Prostate gland (tissue), 2 donors: ENCODE data around the gene JMJD8. TPM values are rescaled to one million over a fixed set of nuclear protein-coding genes. Genes with fewer than 3 reads are reported as not detected.

Source experiments
- DNase-seq: peaks from one replicate; pipeline ENCODE4 v3.0.0-alpha.2; 2019; ENCODE audit warnings: low spot score
- H3K27ac ChIP-seq, 2 donors: fragments of 200-600 bp; sonication (generic); 2 replicates each; pipeline ENCODE4 v1.5.1; 2017 to 2019
- H3K27me3 ChIP-seq: fragments of 200-600 bp; sonication (generic); replicated peaks from 2 replicates; pipeline ENCODE4 v1.5.1; 2019; ENCODE audit not compliant: insufficient read depth
- H3K36me3 ChIP-seq, 2 donors: fragments of 200-600 bp; sonication (generic); 1 replicate in 1 of 2; 2 replicates in 1 of 2; pipeline versions ENCODE4 v1.5.1 to v1.8.1; 2017 to 2019
- H3K4me1 ChIP-seq: fragments of 200-600 bp; sonication (generic); replicated peaks from 2 replicates; pipeline ENCODE4 v1.5.1; 2019
- H3K4me3 ChIP-seq, 2 donors: fragments of 200-600 bp; sonication (generic); 2 replicates each; pipeline ENCODE4 v1.5.1; 2017 to 2019
- H3K9me3 ChIP-seq: fragments of 200-600 bp; sonication (generic); 2 replicates; pipeline ENCODE4 v1.5.1; 2017
- POLR2A ChIP-seq: fragments of 450-650 bp; IDR thresholded peaks from one replicate; pipeline ENCODE4 v1.6.1; 2016; ENCODE audit warnings: antibody characterized with exemption, mild to moderate bottlenecking
- POLR2AphosphoS5 ChIP-seq: sonication (generic); formaldehyde crosslinking; IDR thresholded peaks from one replicate; pipeline ENCODE4 v1.6.1; 2017; ENCODE audit warnings: antibody characterized with exemption
- WGBS: methylation state at CpG from one replicate; pipeline ENCODE4 v1.1.5; 2018; 5-methylcytosine and 5-hydroxymethylcytosine counted together
- intact Hi-C: fragments of 100-400 bp; cut with DNase I; formaldehyde crosslinking; loops from one replicate; pipeline ENCODE4 v1.14.2; 2022
- total RNA-seq, 2 donors: library from RNA; depleted of rRNA; stranded (reverse); fragments of >200 nt; gene quantifications; one replicate each; pipeline ENCODE4 v1.1.0, GENCODE V29; 2016
- TF ChIP-seq, protein P1 (sequence below), 4 experiments: fragments of 200-600 bp in 2 of 4; fragments of 450-650 bp in 2 of 4; sonication (generic) in 2 of 4; IDR thresholded peaks; 1 replicate in 3 of 4; 2 replicates in 1 of 4; pipeline ENCODE4 v1.5.1; 2016 to 2019; ENCODE audit warnings: antibody characterized with exemption in 4 of 4, mild to moderate bottlenecking in 2 of 4, moderate library complexity in 2 of 4

Gene JMJD8
- total RNA-seq, 2 donors from 2014 or later: 121 to 132 TPM

DNA sequence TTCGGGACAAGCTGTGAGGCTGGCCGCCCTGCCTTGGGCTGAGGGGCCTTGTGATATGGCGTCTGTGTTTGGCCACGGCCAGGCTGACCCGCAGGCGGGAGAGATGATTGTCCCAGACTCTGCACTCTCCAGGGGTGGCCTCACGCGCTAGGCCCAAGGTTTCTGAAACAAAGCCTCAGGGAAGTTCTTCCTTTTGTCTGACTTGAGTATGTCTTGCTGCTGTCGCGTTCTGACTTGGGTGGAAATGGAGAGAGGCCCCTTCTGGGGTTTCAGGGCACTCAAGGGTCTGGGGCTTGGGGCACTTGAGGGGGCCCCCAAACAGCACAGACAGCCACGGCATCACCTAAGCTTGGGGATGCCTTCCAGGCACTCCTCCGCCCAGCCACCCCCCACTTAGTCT lies 26.9 kb upstream of the JMJD8 start:
- no peaks in the 10 kb centered on the region for H3K36me3 ChIP-seq
- H3K27ac ChIP-seq: no peak overlapping the region
- DNase-seq: no peak
- H3K27me3 ChIP-seq: peaks cover 14% of the 10 kb centered on the region
- no peak overlapping the region for H3K4me3 ChIP-seq
- 61% methylated on average over 12 of the region's 12 CpGs for WGBS
- H3K9me3 ChIP-seq: no peaks in the 10 kb centered on the region
- TF ChIP-seq, protein P1, sequence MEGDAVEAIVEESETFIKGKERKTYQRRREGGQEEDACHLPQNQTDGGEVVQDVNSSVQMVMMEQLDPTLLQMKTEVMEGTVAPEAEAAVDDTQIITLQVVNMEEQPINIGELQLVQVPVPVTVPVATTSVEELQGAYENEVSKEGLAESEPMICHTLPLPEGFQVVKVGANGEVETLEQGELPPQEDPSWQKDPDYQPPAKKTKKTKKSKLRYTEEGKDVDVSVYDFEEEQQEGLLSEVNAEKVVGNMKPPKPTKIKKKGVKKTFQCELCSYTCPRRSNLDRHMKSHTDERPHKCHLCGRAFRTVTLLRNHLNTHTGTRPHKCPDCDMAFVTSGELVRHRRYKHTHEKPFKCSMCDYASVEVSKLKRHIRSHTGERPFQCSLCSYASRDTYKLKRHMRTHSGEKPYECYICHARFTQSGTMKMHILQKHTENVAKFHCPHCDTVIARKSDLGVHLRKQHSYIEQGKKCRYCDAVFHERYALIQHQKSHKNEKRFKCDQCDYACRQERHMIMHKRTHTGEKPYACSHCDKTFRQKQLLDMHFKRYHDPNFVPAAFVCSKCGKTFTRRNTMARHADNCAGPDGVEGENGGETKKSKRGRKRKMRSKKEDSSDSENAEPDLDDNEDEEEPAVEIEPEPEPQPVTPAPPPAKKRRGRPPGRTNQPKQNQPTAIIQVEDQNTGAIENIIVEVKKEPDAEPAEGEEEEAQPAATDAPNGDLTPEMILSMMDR (IDR thresholded peaks at IDR 0.05): no peak
- TF ChIP-seq POLR2A (no peak), POLR2AphosphoS5 (no peak)
- intact Hi-C loops: loop anchor here (5.0 kb wide), 2 partner anchors 76 to 341 kb away; partner anchors contain the start of genes CHTF18 and RPUSD1
- peaks cover 10% of the 10 kb centered on the region for H3K4me1 ChIP-seq

- H3K27me3 ChIP-seq: peaks cover 14% of the 10 kb centered on the region
- WGBS: 68% methylated on average over 19 of the region's 21 CpGs
- H3K4me1 ChIP-seq: peaks cover 5% of the 10 kb centered on the region
- TF ChIP-seq POLR2AphosphoS5: no peak
- TF ChIP-seq, protein P1 (IDR thresholded peaks at IDR 0.05): no peak
- no peak for TF ChIP-seq POLR2A
- no peak overlapping the region for H3K27ac ChIP-seq
- H3K4me3 ChIP-seq: no peak overlapping the region
- no peaks in the 10 kb centered on the region for H3K9me3 ChIP-seq
- no peaks in the 10 kb centered on the region for H3K36me3 ChIP-seq
- no peak for DNase-seq
- intact Hi-C loops: loop anchor here (5.0 kb wide), 2 partner anchors 77 to 342 kb away; partner anchors contain the start of genes CHTF18 and RPUSD1
These were observed 26.5 kb upstream of the JMJD8 start for GRCh38 chr16:710500-711075.

DNA sequence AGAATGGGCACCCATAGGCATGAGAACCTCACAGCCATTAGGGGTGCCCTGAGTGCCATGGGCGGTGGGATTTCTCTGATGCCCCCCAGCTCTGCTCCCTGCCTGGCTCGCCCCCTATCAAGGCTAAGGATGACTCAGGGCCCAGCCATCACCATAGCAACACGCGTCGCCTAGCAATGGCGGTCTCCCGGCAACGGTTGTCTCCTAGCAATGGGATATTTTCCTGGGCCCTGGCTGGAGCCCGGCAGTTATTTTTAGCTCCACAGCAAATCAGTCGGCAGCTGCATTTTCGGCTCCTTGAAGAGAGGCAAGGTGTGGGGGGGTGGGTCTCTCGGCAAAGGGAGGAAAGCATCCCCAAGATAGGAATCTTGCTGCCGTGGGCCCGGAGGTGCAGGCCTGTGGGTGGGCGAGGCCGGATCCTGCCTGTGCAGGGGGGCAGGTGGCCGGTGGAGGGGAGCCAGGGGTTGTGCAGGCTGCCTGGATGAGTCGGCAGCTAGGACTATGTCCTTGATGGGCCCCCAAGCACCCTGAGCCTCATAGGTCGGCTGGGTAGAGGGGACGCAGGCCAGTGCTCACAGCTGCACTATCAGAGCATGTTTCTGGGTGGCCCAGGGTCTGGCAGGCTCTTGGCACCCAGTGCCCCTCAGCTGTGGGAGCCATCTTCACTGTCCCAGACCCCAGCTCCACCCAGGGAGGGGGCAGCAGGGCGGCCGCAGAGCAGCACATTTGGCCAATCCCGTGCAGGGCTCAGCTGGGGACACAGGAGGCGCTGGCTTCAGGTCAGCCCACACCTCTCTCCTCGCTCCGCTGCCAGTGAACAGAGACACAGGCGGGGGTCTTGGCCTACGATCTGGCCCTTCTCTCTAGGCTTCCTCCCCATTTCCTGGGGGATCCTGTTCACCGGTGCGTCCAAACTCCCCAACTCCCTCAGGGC lies 25.7 kb upstream of the JMJD8 start:
- DNase-seq: no peak
- peaks cover 16% of the 10 kb centered on the region for H3K27me3 ChIP-seq
- no peaks in the 10 kb centered on the region for H3K9me3 ChIP-seq
- no peak overlapping the region for H3K27ac ChIP-seq
- 15% methylated on average over 26 of the region's 30 CpGs for WGBS
- intact Hi-C loops: loop anchor here (5.0 kb wide), 2 partner anchors 77 to 342 kb away; partner anchors contain the start of genes CHTF18 and RPUSD1
- no peak overlapping the region for H3K4me3 ChIP-seq
- TF ChIP-seq POLR2AphosphoS5: no peak
- no peak for TF ChIP-seq POLR2A
- TF ChIP-seq, protein P1 (IDR thresholded peaks at IDR 0.05): no peak
- H3K36me3 ChIP-seq: no peaks in the 10 kb centered on the region
- H3K4me1 ChIP-seq: peaks cover 4% of the 10 kb centered on the region

- TF ChIP-seq POLR2A: no peak
- TF ChIP-seq, protein P1 (IDR thresholded peaks at IDR 0.05): no peak
- TF ChIP-seq POLR2AphosphoS5: no peak
- DNase-seq: no peak
- intact Hi-C loops: no loop called here
- Histone ChIP-seq H3K27ac (no peak overlapping the region), H3K9me3 (no peaks in the 10 kb centered on the region), H3K27me3 (peaks cover 22% of the 10 kb centered on the region), H3K4me3 (no peak overlapping the region), H3K4me1 (no peaks in the 10 kb centered on the region), H3K36me3 (no peaks in the 10 kb centered on the region)
- 85% methylated on average over 4 of the region's 4 CpGs for WGBS
These were observed 24.8 kb upstream of the JMJD8 start for GRCh38 chr16:708959-709358.
